Fibroblast of the aortic adventitia (primary cell): ENCODE data around the gene FSHB. TPM values are rescaled to one million over a fixed set of nuclear protein-coding genes. Genes with fewer than 3 reads are reported as not detected.
"Not testable (repeated sequence)": the region's sequence is repeated elsewhere in the genome, so short reads cannot be mapped to it uniquely, and the experiment has no call there.

Experiments used
- DNase-seq: peaks from one replicate; pipeline ENCODE4 v3.0.0-alpha.2; 2010; ENCODE audit warnings: low read depth
- H3K4me3 ChIP-seq: 2 replicates; pipeline ENCODE4 v1.5.1; 2011; ENCODE audit warnings: low read depth, mild to moderate bottlenecking, control low read depth, low read length, moderate library complexity
- CTCF ChIP-seq: IDR thresholded peaks from 2 replicates; pipeline ENCODE4 v1.5.1; 2011; ENCODE audit warnings: mild to moderate bottlenecking, low read length, control low read depth, inconsistent platforms; ENCODE audit not compliant: insufficient read depth
- total RNA-seq: library from RNA; depleted of rRNA; stranded (reverse); fragments of >200 nt; gene quantifications from 2 replicates; pipeline ENCODE4 v1.2.3, GENCODE V29; 2012; ENCODE audit warnings: low replicate concordance

Gene FSHB
- total RNA-seq, 1 donor = not detected

- no peak for TF ChIP-seq CTCF
- no peak overlapping the region for H3K4me3 ChIP-seq
- DNase-seq = no peak
These were observed 30.0 kb downstream of the FSHB start for GRCh38 chr11:30260813-30261212.

GRCh38 chr11:30261821-30262220, 31.0 kb downstream of the FSHB start:
- TF ChIP-seq CTCF = no peak
- DNase-seq = no peak
- H3K4me3 ChIP-seq = no peak overlapping the region

- DNase-seq, H3K4me3 ChIP-seq: not testable (repeated sequence)
These were observed 37.8 kb downstream of the FSHB start for GRCh38 chr11:30268638-30269037.

DNA sequence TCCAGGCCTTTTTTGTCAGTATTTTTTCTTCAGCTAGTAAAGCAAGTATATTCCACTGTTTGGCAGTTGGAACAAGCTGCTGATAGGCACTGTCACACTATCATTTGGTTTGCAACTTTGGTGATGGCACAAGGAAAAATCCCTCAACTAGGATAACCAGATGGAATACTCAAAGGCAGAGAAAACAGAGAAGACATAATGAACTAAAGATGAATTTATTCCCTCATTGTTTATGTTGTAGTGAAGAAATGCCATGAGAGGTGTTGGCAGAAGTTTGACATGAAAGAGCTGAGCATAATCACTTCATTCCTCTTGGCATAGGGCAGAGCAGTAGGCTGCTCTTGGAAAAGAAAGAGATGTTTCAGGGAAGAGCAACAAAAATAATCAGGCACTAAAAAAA, 39.9 kb downstream of the FSHB start:
- no peak for DNase-seq
- no peak for TF ChIP-seq CTCF
- no peak overlapping the region for H3K4me3 ChIP-seq

GRCh38 chr11:30277176-30277575, 46.4 kb downstream of the FSHB start:
- H3K4me3 ChIP-seq = no peak overlapping the region
- no peak for TF ChIP-seq CTCF
- DNase-seq = no peak

DNA sequence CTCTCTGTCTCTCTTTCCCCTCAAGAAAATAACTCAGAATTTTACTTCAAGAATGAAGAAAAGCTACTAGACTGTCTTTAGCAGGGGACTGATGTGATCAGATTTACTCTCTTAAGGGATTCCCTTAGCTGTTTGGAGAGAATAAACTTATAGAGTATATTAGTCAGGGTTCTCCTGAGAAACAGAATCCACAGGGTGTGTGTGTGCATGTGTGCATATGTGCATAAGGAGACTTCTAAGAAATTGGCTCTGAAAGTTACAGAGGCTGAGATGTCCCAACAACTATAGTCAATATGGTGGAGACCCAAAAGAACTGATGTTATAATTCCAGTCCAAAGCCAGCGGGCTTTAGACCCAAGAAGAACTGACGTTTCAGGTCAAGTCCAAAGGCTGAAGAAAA, 49.0 kb downstream of the FSHB start:
- DNase-seq = no peak
- H3K4me3 ChIP-seq = no peak overlapping the region
- TF ChIP-seq CTCF = no peak

- TF ChIP-seq CTCF = no peak
- no peak for DNase-seq
- no peak overlapping the region for H3K4me3 ChIP-seq
These were observed 50.9 kb downstream of the FSHB start for GRCh38 chr11:30281476-30282288.
